GM18951 (cell line): ENCODE results near the gene C16orf92.

Source experiments
- POLR2A ChIP-seq: IDR thresholded peaks from 4 replicates; pipeline ENCODE4 v1.6.1; 2011; ENCODE audit warnings: mild to moderate bottlenecking; ENCODE audit not compliant: insufficient read length, insufficient read depth; ENCODE audit errors: extremely low read depth
- in situ Hi-C: fragments of 300-500 bp; cut with MboI; formaldehyde crosslinking; loops from one replicate; pipeline ENCODE4 v1.12.0; 2022; ENCODE audit warnings: low sequenced_read_pairs, mixed read lengths, inconsistent platforms; ENCODE audit not compliant: unreplicated experiment

Gene C16orf92

GRCh38 chr16:29984137-29984763 lies 38.7 kb upstream of the C16orf92 start:
- TF ChIP-seq POLR2A, result no peak
- in situ Hi-C loops, result no loop called here

- in situ Hi-C loops, result no loop called here
- no peak for TF ChIP-seq POLR2A
These were observed 38.2 kb upstream of the C16orf92 start for GRCh38 chr16:29984764-29985147.

GRCh38 chr16:29985271-29985811 lies 37.7 kb upstream of the C16orf92 start:
- in situ Hi-C loops, result no loop called here
- no peak for TF ChIP-seq POLR2A

GRCh38 chr16:29986231-29986630 lies 36.8 kb upstream of the C16orf92 start:
- TF ChIP-seq POLR2A, result no peak
- in situ Hi-C loops, result no loop called here

- no peak for TF ChIP-seq POLR2A
- in situ Hi-C loops, result no loop called here
These were observed 36.1 kb upstream of the C16orf92 start for GRCh38 chr16:29986931-29987330.

- no peak for TF ChIP-seq POLR2A
- in situ Hi-C loops, result no loop called here
These were observed 35.5 kb upstream of the C16orf92 start for GRCh38 chr16:29987371-29988085.

GRCh38 chr16:29988346-29989075 lies 34.5 kb upstream of the C16orf92 start:
- no peak for TF ChIP-seq POLR2A
- in situ Hi-C loops, result no loop called here

GRCh38 chr16:29989111-29989858 lies 33.7 kb upstream of the C16orf92 start:
- no peak for TF ChIP-seq POLR2A
- in situ Hi-C loops, result no loop called here

GRCh38 chr16:29990034-29990433 lies 33.0 kb upstream of the C16orf92 start:
- in situ Hi-C loops, result no loop called here
- no peak for TF ChIP-seq POLR2A

GRCh38 chr16:29990883-29991570 lies 32.0 kb upstream of the C16orf92 start:
- no peak for TF ChIP-seq POLR2A
- in situ Hi-C loops, result no loop called here

- in situ Hi-C loops, result no loop called here
- TF ChIP-seq POLR2A, result no peak
These were observed 31.5 kb upstream of the C16orf92 start for GRCh38 chr16:29991571-29991904.

GRCh38 chr16:29992344-29992967 lies 30.5 kb upstream of the C16orf92 start:
- in situ Hi-C loops, result no loop called here
- TF ChIP-seq POLR2A, result no peak

- no peak for TF ChIP-seq POLR2A
- in situ Hi-C loops, result no loop called here
These were observed 29.7 kb upstream of the C16orf92 start for GRCh38 chr16:29993191-29993902.
